GM12864 (cell line): ENCODE results near the gene YDJC.

ENCODE experiments used
- DNase-seq: peaks from one replicate; pipeline ENCODE4 v3.0.0-alpha.2; 2011; ENCODE audit warnings: low read depth
- H3K4me3 ChIP-seq: 2 replicates; pipeline ENCODE4 v1.5.1; 2011; ENCODE audit warnings: mild to moderate bottlenecking, low read depth, low read length, control low read depth
- CTCF ChIP-seq: IDR thresholded peaks from 2 replicates; pipeline ENCODE4 v1.5.1; 2011; ENCODE audit warnings: low read depth, mild to moderate bottlenecking, moderate library complexity, low read length, control low read depth, inconsistent platforms; ENCODE audit errors: missing control alignments

The YDJC gene

GRCh38 chr22:21634844-21635243, 5.0 kb upstream of the YDJC start:
- no peak for TF ChIP-seq CTCF
- no peak for DNase-seq
- H3K4me3 ChIP-seq = no peak overlapping the region

GRCh38 chr22:21634081-21634480, 4.3 kb upstream of the YDJC start:
- no peak for TF ChIP-seq CTCF
- no peak overlapping the region for H3K4me3 ChIP-seq
- DNase-seq = no peak

- no peak overlapping the region for H3K4me3 ChIP-seq
- no peak for DNase-seq
- no peak for TF ChIP-seq CTCF
Observed at GRCh38 chr22:21633481-21633880, 3.7 kb upstream of the YDJC start.

GRCh38 chr22:21632931-21633330, 3.1 kb upstream of the YDJC start:
- DNase-seq = no peak
- H3K4me3 ChIP-seq = no peak overlapping the region
- TF ChIP-seq CTCF = no peak

- DNase-seq = no peak
- no peak within 1 kb of the TSS for H3K4me3 ChIP-seq
- no peak for TF ChIP-seq CTCF
Observed at GRCh38 chr22:21632237-21632895, 2.5 kb upstream of the YDJC start, which contains the start of gene CCDC116. TSS of gene CCDC116 (plus strand) at chr22:21632760. CDS start at chr22:21633182, 422 bp downstream.

GRCh38 chr22:21631025-21631424, 1.2 kb upstream of the YDJC start:
- no peak for TF ChIP-seq CTCF
- no peak overlapping the region for H3K4me3 ChIP-seq
- DNase-seq = no peak

- DNase-seq = no peak
- H3K4me3 ChIP-seq = peak overlapping the region; percentile 82
- no peak for TF ChIP-seq CTCF
Observed at GRCh38 chr22:21628386-21629254, 1.2 kb downstream of the YDJC start.
